ENCODE data around the gene SEMA6A.
A peak's percentile ranks its signal among the peaks of the same experiment; 100 is the strongest.

SEMA6A gene

GRCh38 chr5:116579144-116579543 lies 4.5 kb upstream of the SEMA6A start:
- no peak for DNase-seq
- H3K4me3 ChIP-seq (ENCODE audit: low read depth, low read length) = no peak overlapping the region
- TF ChIP-seq CTCF (IDR thresholded peaks at IDR 0.05; ENCODE audit: low read depth, low read length) = no peak
- no peaks in the 10 kb centered on the region for H3K9me3 ChIP-seq (ENCODE audit: severe bottlenecking)
- no peaks in the 10 kb centered on the region for H3K27me3 ChIP-seq (ENCODE audit: insufficient read depth, low read depth, severe bottlenecking)
- no peaks in the 10 kb centered on the region for H3K36me3 ChIP-seq
- no peak overlapping the region for H3K27ac ChIP-seq

- DNase-seq = no peak
- Histone ChIP-seq H3K27ac (no peak overlapping the region), H3K4me3 (ENCODE audit: low read depth, low read length) (no peak overlapping the region)
These were observed 4.1 kb upstream of the SEMA6A start for GRCh38 chr5:116578676-116579075.

GRCh38 chr5:116577064-116577788 lies 2.6 kb upstream of the SEMA6A start:
- no peaks in the 10 kb centered on the region for H3K27me3 ChIP-seq (ENCODE audit: insufficient read depth, low read depth, severe bottlenecking)
- no peak overlapping the region for H3K27ac ChIP-seq
- TF ChIP-seq CTCF (IDR thresholded peaks at IDR 0.05; ENCODE audit: low read depth, low read length) = no peak
- no peaks in the 10 kb centered on the region for H3K36me3 ChIP-seq
- no peaks in the 10 kb centered on the region for H3K9me3 ChIP-seq (ENCODE audit: severe bottlenecking)
- H3K4me3 ChIP-seq (ENCODE audit: low read depth, low read length) = no peak overlapping the region
- DNase-seq = no peak

More at GRCh38 chr5:116578676-116579075, 4.1 kb upstream of the SEMA6A start:
- Histone ChIP-seq H3K9me3 (ENCODE audit: severe bottlenecking) (no peaks in the 10 kb centered on the region), H3K36me3 (no peaks in the 10 kb centered on the region), H3K27me3 (ENCODE audit: insufficient read depth, low read depth, severe bottlenecking) (no peaks in the 10 kb centered on the region)
- TF ChIP-seq CTCF (IDR thresholded peaks at IDR 0.05; ENCODE audit: low read depth, low read length) = no peak

GRCh38 chr5:116576053-116576713 lies 1.6 kb upstream of the SEMA6A start:
- H3K4me3 ChIP-seq (ENCODE audit: low read depth, low read length) = peak overlapping the region; percentile 55
- peak; percentile 85 for DNase-seq

GRCh38 chr5:116575326-116576052 lies 866 bp upstream of the SEMA6A start:
- no peak for TF ChIP-seq CTCF (IDR thresholded peaks at IDR 0.05; ENCODE audit: low read depth, low read length)
- peak overlapping the region; percentile 46; the same call in 1 of the 2 replicates for H3K27ac ChIP-seq
- no peaks in the 10 kb centered on the region for H3K9me3 ChIP-seq (ENCODE audit: severe bottlenecking)
- no peaks in the 10 kb centered on the region for H3K27me3 ChIP-seq (ENCODE audit: insufficient read depth, low read depth, severe bottlenecking)
- H3K36me3 ChIP-seq = no peaks in the 10 kb centered on the region
- H3K4me3 ChIP-seq (ENCODE audit: low read depth, low read length) = peak overlapping the region; percentile 55
- DNase-seq = peak; percentile 19

More at GRCh38 chr5:116576053-116576713, 1.6 kb upstream of the SEMA6A start:
- H3K9me3 ChIP-seq (ENCODE audit: severe bottlenecking) = no peaks in the 10 kb centered on the region
- peak overlapping the region; percentile 45 for H3K27ac ChIP-seq
- peak; percentile 77 for TF ChIP-seq CTCF (IDR thresholded peaks at IDR 0.05; ENCODE audit: low read depth, low read length)
- H3K36me3 ChIP-seq = no peaks in the 10 kb centered on the region
- H3K27me3 ChIP-seq (ENCODE audit: insufficient read depth, low read depth, severe bottlenecking) = no peaks in the 10 kb centered on the region
